ENCODE results near the gene ATP2B2.

Gene ATP2B2

GRCh38 chr3:10327592-10327991, 177.8 kb downstream of the ATP2B2 start:
- TF ChIP-seq ZNF426 (tag by site-specific recombination; IDR thresholded peaks at IDR 0.05), result no peak
- no peak for TF ChIP-seq MEIS1 (CRISPR knock-in tag; IDR thresholded peaks at IDR 0.05; ENCODE audit: borderline replicate concordance)
- no peak for TF ChIP-seq ZNF184 (tag by site-specific recombination; IDR thresholded peaks at IDR 0.05)
- no peak for TF ChIP-seq ZNF626 (tag by site-specific recombination; IDR thresholded peaks at IDR 0.05)
- TF ChIP-seq ZNF791 (tag by site-specific recombination; IDR thresholded peaks at IDR 0.05), result no peak
- no peak for TF ChIP-seq ZNF302 (tag by site-specific recombination; IDR thresholded peaks at IDR 0.05; ENCODE audit: low read depth)
- TF ChIP-seq GLIS2 (tag by site-specific recombination; IDR thresholded peaks at IDR 0.05), result no peak
- TF ChIP-seq ZNF174 (tag by site-specific recombination; IDR thresholded peaks at IDR 0.05), result no peak
- no peak for TF ChIP-seq ZNF677 (tag by site-specific recombination; IDR thresholded peaks at IDR 0.05)
- no peak for TF ChIP-seq ZSCAN16 (tag by site-specific recombination; IDR thresholded peaks at IDR 0.05)
- no peak for TF ChIP-seq ZSCAN23 (tag by site-specific recombination; IDR thresholded peaks at IDR 0.05)
- TF ChIP-seq ZNF404 (tag by site-specific recombination; IDR thresholded peaks at IDR 0.05), result no peak
- TF ChIP-seq ZNF202 (tag by site-specific recombination; IDR thresholded peaks at IDR 0.05; ENCODE audit: borderline replicate concordance), result no peak
- TF ChIP-seq ZNF132 (tag by site-specific recombination; IDR thresholded peaks at IDR 0.05; ENCODE audit: borderline replicate concordance), result no peak
- no peaks in the 10 kb centered on the region for H3K36me3 ChIP-seq (ENCODE audit: control insufficient read depth in 2 of 2, insufficient read depth in 1 of 2, low read length in 2 of 2)
- no peak overlapping the region for H3K4me3 ChIP-seq (ENCODE audit: low read depth, low read length)
- H3K27ac ChIP-seq (ENCODE audit: extremely low read depth, low read depth, low read length), result no peak overlapping the region
- no peaks in the 10 kb centered on the region for H3K4me1 ChIP-seq (ENCODE audit: control insufficient read depth, insufficient read depth, low read length)
- POLR2A ChIA-PET, result no interaction called here
- CTCF ChIA-PET, result no interaction called here
- no peaks in the 10 kb centered on the region for H3K9me3 ChIP-seq (ENCODE audit: control insufficient read depth, insufficient read depth, low read depth, low read length)

GRCh38 chr3:10322352-10322710, 183.1 kb downstream of the ATP2B2 start:
- POLR2A ChIA-PET, result interaction anchor here (0.7 kb wide), 1 partner anchor 322 kb away, joined by 4 read pairs; no protein-coding TSS in a partner anchor

More at GRCh38 chr3:10322352-10322710, 183.1 kb downstream of the ATP2B2 start:
- CTCF ChIA-PET, result interaction anchor here (0.6 to 1.2 kb wide), 10 partner anchors 9 to 611 kb away, joined by 3 to 5 read pairs (median 3); no protein-coding TSS in a partner anchor
- Histone ChIP-seq H3K36me3 (ENCODE audit: control insufficient read depth in 2 of 2, insufficient read depth in 1 of 2, low read length in 2 of 2) (peaks cover 9 to 22% of the 10 kb centered on the region in 2 experiments; a peak in 2 of 3 replicates), H3K27ac (ENCODE audit: extremely low read depth, low read depth, low read length) (no peak overlapping the region), H3K9me3 (ENCODE audit: control insufficient read depth, insufficient read depth, low read depth, low read length) (no peaks in the 10 kb centered on the region), H3K4me3 (ENCODE audit: low read depth, low read length) (no peak overlapping the region), H3K4me1 (ENCODE audit: control insufficient read depth, insufficient read depth, low read length) (no peaks in the 10 kb centered on the region)
- TF ChIP-seq ZNF660 (tag by site-specific recombination; IDR thresholded peaks at IDR 0.05) (no peak), ZFHX2 (tag by site-specific recombination; conservative IDR thresholded peaks at IDR 0.05) (peak; percentile 41), MZF1 (tag by site-specific recombination; IDR thresholded peaks at IDR 0.05; ENCODE audit: borderline replicate concordance) (no peak), ZNF398 (tag by site-specific recombination; IDR thresholded peaks at IDR 0.05) (no peak), ZNF394 (tag by site-specific recombination; IDR thresholded peaks at IDR 0.05; ENCODE audit: borderline replicate concordance) (no peak), ZNF391 (tag by site-specific recombination; IDR thresholded peaks at IDR 0.05; ENCODE audit: borderline replicate concordance, low read depth) (no peak), CTCF (tag by site-specific recombination; IDR thresholded peaks at IDR 0.05) (peak; percentile 38), MYNN (tag by site-specific recombination; IDR thresholded peaks at IDR 0.05; ENCODE audit: borderline replicate concordance) (no peak), ZNF654 (tag by site-specific recombination; IDR thresholded peaks at IDR 0.05; ENCODE audit: low read depth) (peak; percentile 66), KLF9 (tag by site-specific recombination; IDR thresholded peaks at IDR 0.05; ENCODE audit: low read depth) (0 out of 2 replicates have a peak, but pooled peaks have one; percentile 8), ZNF157 (tag by site-specific recombination; IDR thresholded peaks at IDR 0.05) (no peak), ZNF792 (tag by site-specific recombination; IDR thresholded peaks at IDR 0.05) (no peak), ZNF624 (tag by site-specific recombination; IDR thresholded peaks at IDR 0.05) (no peak), WT1 (tag by site-specific recombination; IDR thresholded peaks at IDR 0.05) (0 out of 2 replicates have a peak, but pooled peaks have one; percentile 10)
